Pancreas (tissue), 10 donors: ENCODE data around the gene C1GALT1. TPM values are rescaled to one million over a fixed set of nuclear protein-coding genes. Genes with fewer than 3 reads are reported as not detected.
"Not testable (repeated sequence)": the region's sequence is repeated elsewhere in the genome, so short reads cannot be mapped to it uniquely, and the experiment has no call there.

Source experiments
- ATAC-seq, 4 donors: fragments of 200-7000 bp; cut with Tn5 transposase; one replicate each; pipeline versions ENCODE4 v1.8.0 to v1.9.1; 2020; ENCODE audit warnings: mild to moderate bottlenecking in 4 of 4, moderate library complexity in 4 of 4
- DNase-seq, 6 donors: peaks; one replicate each; pipeline ENCODE4 v3.0.0-alpha.2; 2020
- FAIRE-seq: peaks from 2 replicates; lab custom pipeline; 2012; peaks lifted over from hg19 to GRCh38; lab: Jason Lieb, UNC
- H3K27ac ChIP-seq, 4 donors: fragments of 200-600 bp; sonication (generic); 1 replicate in 3 of 4; 2 replicates in 1 of 4; pipeline versions ENCODE4 v1.5.0 to v1.8.0; 2020
- H3K27me3 ChIP-seq, 4 donors: fragments of 200-600 bp; one replicate each; pipeline ENCODE4 v1.8.0; 2021
- H3K36me3 ChIP-seq, 3 donors: fragments of 200-600 bp; sonication (generic) in 1 of 3; one replicate each; pipeline versions ENCODE4 v1.5.0 to v1.8.0; 2020 to 2021
- H3K4me1 ChIP-seq, 3 donors: fragments of 200-600 bp; one replicate each; pipeline ENCODE4 v1.8.0; 2021
- H3K4me3 ChIP-seq, 4 donors: fragments of 200-600 bp; sonication (generic) in 2 of 4; one replicate each; pipeline versions ENCODE4 v1.5.0 to v1.8.0; 2020 to 2021
- H3K9me3 ChIP-seq, 4 donors: fragments of 200-600 bp; one replicate each; pipeline ENCODE4 v1.8.0; 2021
- WGBS, 2 donors: extraction: QIAGEN DNeasy Blood & Tissue Kit; methylation state at CpG; one replicate each; pipeline ENCODE4 v1.1.7; 2013; 5-methylcytosine and 5-hydroxymethylcytosine counted together
- intact Hi-C, 3 donors: fragments of 100-400 bp; cut with DNase I; formaldehyde crosslinking; loops; one replicate each; pipeline versions ENCODE4 v1.11.1 to v1.14.2; 2022
- polyA plus RNA-seq, 2 donors: library from polyadenylated mRNA; stranded (reverse); fragments of 200-250 nt; gene quantifications; one replicate each; pipeline ENCODE4 v1.2.3, GENCODE V29; 2013
- total RNA-seq, 6 donors: library from RNA; stranded (reverse); fragmentation: NEBNext Ultra II Directional in 4 of 6; extraction: Animal tissue kit (Norgen Biotek cat#: 25700) in 4 of 6; gene quantifications; one replicate each; pipeline versions ENCODE4 v1.2.1 to v1.2.4, GENCODE V29; 2021 to 2023
- TF ChIP-seq, protein P1 (sequence below), 4 donors: fragments of 200-600 bp; sonication (generic) in 3 of 4; IDR thresholded peaks; one replicate each; pipeline versions ENCODE4 v1.5.0 to v1.8.0; 2021; ENCODE audit warnings: antibody characterized with exemption in 4 of 4
- donor health status: healthy with polysubstance abuse.
- donor health status: DM: no; HTN: no; CAD: no; lungs with moderate emphysema.
- donor health status: DM: no; HTN: no; CAD: no.
- donor health status: control.
- donor health status: control.
- donor health status: Bipolar disorder and iron deficiency.
- donor health status: DM: yes; HTN: yes; CAD: no.
- donor health status: DM: no; HTN: no; CAD: no.
- donor health status: DM: no; HTN: no; CAD: no.
- donor health status: DM: yes; HTN: yes; CAD: no.

C1GALT1 gene
- total and polyA plus RNA-seq, 8 donors = 3.2 to 14.5 (median 7.0) TPM

GRCh38 chr7:7151865-7152264 lies 30.5 kb upstream of the C1GALT1 start:
- H3K27me3 ChIP-seq = no peaks in the 10 kb centered on the region
- intact Hi-C loops = no loop called here
- no peak overlapping the region for H3K27ac ChIP-seq
- TF ChIP-seq, protein P1, sequence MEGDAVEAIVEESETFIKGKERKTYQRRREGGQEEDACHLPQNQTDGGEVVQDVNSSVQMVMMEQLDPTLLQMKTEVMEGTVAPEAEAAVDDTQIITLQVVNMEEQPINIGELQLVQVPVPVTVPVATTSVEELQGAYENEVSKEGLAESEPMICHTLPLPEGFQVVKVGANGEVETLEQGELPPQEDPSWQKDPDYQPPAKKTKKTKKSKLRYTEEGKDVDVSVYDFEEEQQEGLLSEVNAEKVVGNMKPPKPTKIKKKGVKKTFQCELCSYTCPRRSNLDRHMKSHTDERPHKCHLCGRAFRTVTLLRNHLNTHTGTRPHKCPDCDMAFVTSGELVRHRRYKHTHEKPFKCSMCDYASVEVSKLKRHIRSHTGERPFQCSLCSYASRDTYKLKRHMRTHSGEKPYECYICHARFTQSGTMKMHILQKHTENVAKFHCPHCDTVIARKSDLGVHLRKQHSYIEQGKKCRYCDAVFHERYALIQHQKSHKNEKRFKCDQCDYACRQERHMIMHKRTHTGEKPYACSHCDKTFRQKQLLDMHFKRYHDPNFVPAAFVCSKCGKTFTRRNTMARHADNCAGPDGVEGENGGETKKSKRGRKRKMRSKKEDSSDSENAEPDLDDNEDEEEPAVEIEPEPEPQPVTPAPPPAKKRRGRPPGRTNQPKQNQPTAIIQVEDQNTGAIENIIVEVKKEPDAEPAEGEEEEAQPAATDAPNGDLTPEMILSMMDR (IDR thresholded peaks at IDR 0.05) = no peak
- H3K4me3 ChIP-seq = no peak overlapping the region
- FAIRE-seq = no peak
- peaks cover 0 to 3% (median 0%) of the 10 kb centered on the region in 3 donors for H3K4me1 ChIP-seq
- no peaks in the 10 kb centered on the region for H3K36me3 ChIP-seq
- ATAC-seq = no peak
- WGBS, 2 donors = 92 to 93% methylated on average over 1 of the region's 1 CpG
- no peak for DNase-seq
- H3K9me3 ChIP-seq = no peaks in the 10 kb centered on the region

- no peaks in the 10 kb centered on the region for H3K9me3 ChIP-seq
- FAIRE-seq (no peak), ATAC-seq (no peak), DNase-seq (no peak)
- H3K4me1 ChIP-seq = peaks cover 0 to 3% (median 0%) of the 10 kb centered on the region in 3 donors
- H3K27me3 ChIP-seq = no peaks in the 10 kb centered on the region
- no peak overlapping the region for H3K27ac ChIP-seq
- no peak overlapping the region for H3K4me3 ChIP-seq
- TF ChIP-seq, protein P1 (IDR thresholded peaks at IDR 0.05) = no peak
- intact Hi-C loops = no loop called here
- WGBS, 2 donors = 98 to 99% methylated on average over 11 of the region's 11 CpGs
- no peaks in the 10 kb centered on the region for H3K36me3 ChIP-seq
Observed at GRCh38 chr7:7152315-7152714, 30.0 kb upstream of the C1GALT1 start.

DNA sequence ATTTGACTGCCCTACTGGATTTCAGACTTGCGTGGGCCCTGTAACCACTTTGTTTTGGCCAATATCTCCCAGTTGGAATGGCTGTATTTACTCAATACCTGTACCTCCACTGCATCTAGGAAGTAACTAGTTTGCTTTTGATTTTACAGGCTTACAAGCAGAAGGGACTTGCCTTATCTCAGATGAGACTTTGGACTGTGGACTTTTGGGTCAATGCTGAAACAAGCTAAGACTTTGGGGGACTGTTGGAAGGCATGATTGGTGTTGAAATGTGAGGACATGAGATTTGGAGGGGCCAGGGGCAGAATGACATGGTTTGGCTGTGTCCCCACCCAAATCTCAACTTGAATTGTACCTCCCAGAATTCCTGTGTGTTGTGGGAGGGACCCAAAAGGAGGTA lies 28.0 kb upstream of the C1GALT1 start:
- H3K4me3 ChIP-seq, intact Hi-C loops, FAIRE-seq, H3K9me3 ChIP-seq, H3K4me1 ChIP-seq, H3K27ac ChIP-seq, DNase-seq, H3K27me3 ChIP-seq, H3K36me3 ChIP-seq, ATAC-seq: not testable (repeated sequence)
- WGBS, 2 donors = 36 to 41% methylated on average over 1 of the region's 1 CpG

DNA sequence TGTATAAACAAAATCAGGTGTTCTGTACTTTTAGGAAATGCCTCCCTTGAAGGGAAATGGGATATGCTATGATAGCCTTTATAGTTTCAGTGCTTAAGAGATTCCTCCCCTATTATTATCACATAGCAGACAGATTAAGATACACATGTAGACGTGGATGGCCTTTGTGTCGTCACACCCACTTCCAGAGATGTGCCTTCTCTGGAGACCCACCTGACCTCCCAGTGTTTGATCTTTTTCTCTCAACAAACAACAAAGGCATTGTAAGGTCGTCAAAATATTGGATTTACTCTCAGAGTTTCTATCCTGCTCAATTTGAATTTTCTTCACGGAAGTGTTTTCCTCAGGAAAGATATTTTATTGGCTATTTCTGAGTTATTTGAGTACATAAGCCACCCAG lies 25.7 kb upstream of the C1GALT1 start:
- FAIRE-seq (no peak), ATAC-seq (no peak), DNase-seq (no peak)
- H3K9me3 ChIP-seq = no peaks in the 10 kb centered on the region
- TF ChIP-seq, protein P1 (IDR thresholded peaks at IDR 0.05) = no peak
- H3K27ac ChIP-seq = no peak overlapping the region
- no peak overlapping the region for H3K4me3 ChIP-seq
- no peaks in the 10 kb centered on the region for H3K4me1 ChIP-seq
- 63 to 64% methylated on average over 4 of the region's 4 CpGs for WGBS, 2 donors
- no peaks in the 10 kb centered on the region for H3K27me3 ChIP-seq
- H3K36me3 ChIP-seq = no peaks in the 10 kb centered on the region
- intact Hi-C loops = no loop called here

DNA sequence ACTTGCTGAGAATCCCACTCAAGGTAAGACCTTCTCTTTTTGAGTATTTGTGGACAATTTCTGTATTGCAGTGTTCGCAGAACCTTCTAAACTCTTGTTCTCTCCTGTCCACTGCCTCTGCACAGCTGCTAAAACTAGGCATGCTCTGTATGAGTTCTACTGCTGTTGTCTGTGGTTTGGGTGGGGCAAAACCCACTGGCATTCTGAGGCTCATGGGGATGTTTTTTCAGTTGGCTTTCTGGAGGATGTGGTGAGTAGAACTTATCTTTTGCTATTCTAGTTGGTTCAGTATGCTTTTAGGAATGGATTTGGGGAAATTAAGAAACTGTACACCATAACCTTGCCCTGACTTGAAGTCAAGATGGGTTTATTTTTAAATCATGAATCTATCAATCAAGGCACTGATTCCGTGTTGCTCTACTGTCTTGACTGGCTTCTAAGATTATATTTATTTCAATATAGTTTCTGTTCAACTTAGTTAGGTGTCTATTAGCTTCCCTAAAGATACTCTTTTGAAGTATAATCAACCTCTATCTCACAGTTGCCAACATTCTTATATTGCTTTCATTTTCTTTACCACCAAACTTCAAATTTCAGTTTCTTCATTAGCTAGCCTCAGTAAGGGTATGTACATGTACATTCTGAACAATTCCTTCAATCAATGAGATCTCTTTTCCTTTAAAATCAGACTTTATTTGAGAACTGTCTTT lies 25.0 kb upstream of the C1GALT1 start:
- DNase-seq (no peak), ATAC-seq (peak in 1 of 4 donors; percentile 25), FAIRE-seq (no peak)
- Histone ChIP-seq H3K4me3 (no peak overlapping the region), H3K36me3 (no peaks in the 10 kb centered on the region), H3K27me3 (no peaks in the 10 kb centered on the region), H3K4me1 (no peaks in the 10 kb centered on the region), H3K9me3 (no peaks in the 10 kb centered on the region), H3K27ac (no peak overlapping the region)
- TF ChIP-seq, protein P1 (IDR thresholded peaks at IDR 0.05) = no peak
- 73 to 75% methylated on average over 2 of the region's 2 CpGs for WGBS, 2 donors
- intact Hi-C loops = no loop called here
